ENCODE data around the gene FADS1. TPM values are rescaled to one million over a fixed set of nuclear protein-coding genes. Genes with fewer than 3 reads are reported as not detected.

FADS1 gene
- total and polyA plus RNA-seq, 7 experiments from 2014 or later: 0.62 to 52.1 (median 2.6) TPM; not detected in 1

- Histone ChIP-seq H3K4me1 (ENCODE audit: control insufficient read depth in 2 of 2, insufficient read depth in 2 of 2, low read length in 2 of 2) (peaks cover 11 to 13% of the 10 kb centered on the region in 2 donors), H3K9me3 (ENCODE audit: control insufficient read depth in 2 of 3, low read length in 3 of 3) (no peaks in the 10 kb centered on the region), H3K27ac (ENCODE audit: low read depth, low read length) (no peak overlapping the region), H3K27me3 (ENCODE audit: control insufficient read depth in 2 of 2, insufficient read depth in 2 of 2, low read length in 2 of 2) (no peaks in the 10 kb centered on the region), H3K36me3 (ENCODE audit: control insufficient read depth in 2 of 3, insufficient read depth in 3 of 3, low read length in 3 of 3) (no peaks in the 10 kb centered on the region), H3K4me3 (ENCODE audit: low read length) (no peak overlapping the region)
- Mint-ChIP-seq H3K4me3 (no peak overlapping the region), H3K27ac (peak overlapping the region in 3 of 9 donors; percentile 51 to 79 (median 72)), H3K9me3 (peaks cover 0 to 3% (median 0%) of the 10 kb centered on the region in 11 donors), H3K36me3 (peaks cover 0 to 36% (median 0%) of the 10 kb centered on the region in 5 donors), H3K4me1 (peaks cover 7 to 42% (median 26%) of the 10 kb centered on the region in 7 donors), H3K27me3 (peaks cover 0 to 10% (median 0%) of the 10 kb centered on the region in 5 donors)
- ATAC-seq (no peak), DNase-seq (no peak)
- ChIA-PET CTCF (no interaction called here), POLR2A (no interaction called here)
- intact Hi-C loops (cut with micrococcal nuclease): no loop called here
Observed at GRCh38 chr11:61838501-61838900, 21.7 kb upstream of the FADS1 start.

- H3K27ac Mint-ChIP-seq: peak overlapping the region in 1 of 9 donors; percentile 42
- peaks cover 10 to 51% (median 31%) of the 10 kb centered on the region in 7 donors for H3K4me1 Mint-ChIP-seq
- H3K36me3 ChIP-seq (ENCODE audit: control insufficient read depth in 2 of 3, insufficient read depth in 3 of 3, low read length in 3 of 3): no peaks in the 10 kb centered on the region
- intact Hi-C loops (cut with micrococcal nuclease): no loop called here
- POLR2A ChIA-PET: no interaction called here
- ATAC-seq (no peak), DNase-seq (no peak)
- H3K9me3 Mint-ChIP-seq: peaks cover 0 to 5% (median 0%) of the 10 kb centered on the region in 11 donors
- H3K27me3 Mint-ChIP-seq: peaks cover 0 to 18% (median 3%) of the 10 kb centered on the region in 5 donors
- no peak overlapping the region for H3K4me3 ChIP-seq (ENCODE audit: low read length)
- no peaks in the 10 kb centered on the region for H3K9me3 ChIP-seq (ENCODE audit: control insufficient read depth in 2 of 3, low read length in 3 of 3)
- H3K4me1 ChIP-seq (ENCODE audit: control insufficient read depth in 2 of 2, insufficient read depth in 2 of 2, low read length in 2 of 2): peaks cover 11 to 13% of the 10 kb centered on the region in 2 donors
- H3K27me3 ChIP-seq (ENCODE audit: control insufficient read depth in 2 of 2, insufficient read depth in 2 of 2, low read length in 2 of 2): no peaks in the 10 kb centered on the region
- no peak overlapping the region for H3K4me3 Mint-ChIP-seq
- CTCF ChIA-PET: no interaction called here
- no peak overlapping the region for H3K27ac ChIP-seq (ENCODE audit: low read depth, low read length)
- H3K36me3 Mint-ChIP-seq: peaks cover 0 to 35% (median 0%) of the 10 kb centered on the region in 5 donors
Observed at GRCh38 chr11:61837411-61838005, 20.7 kb upstream of the FADS1 start.

GRCh38 chr11:61836193-61836592, 19.4 kb upstream of the FADS1 start:
- ATAC-seq (no peak), DNase-seq (no peak)
- Histone ChIP-seq H3K9me3 (ENCODE audit: control insufficient read depth in 2 of 3, low read length in 3 of 3) (no peaks in the 10 kb centered on the region), H3K27ac (ENCODE audit: low read depth, low read length) (no peak overlapping the region), H3K27me3 (ENCODE audit: control insufficient read depth in 2 of 2, insufficient read depth in 2 of 2, low read length in 2 of 2) (no peaks in the 10 kb centered on the region), H3K36me3 (ENCODE audit: control insufficient read depth in 2 of 3, insufficient read depth in 3 of 3, low read length in 3 of 3) (no peaks in the 10 kb centered on the region), H3K4me1 (ENCODE audit: control insufficient read depth in 2 of 2, insufficient read depth in 2 of 2, low read length in 2 of 2) (peaks cover 11 to 13% of the 10 kb centered on the region in 2 donors), H3K4me3 (ENCODE audit: low read length) (no peak overlapping the region)
- peak overlapping the region in 3 of 9 donors; percentile 28 to 98 (median 70) for H3K27ac Mint-ChIP-seq
- peaks cover 0 to 27% (median 12%) of the 10 kb centered on the region in 5 donors for H3K27me3 Mint-ChIP-seq
- H3K36me3 Mint-ChIP-seq: peaks cover 0 to 32% (median 3%) of the 10 kb centered on the region in 5 donors
- intact Hi-C loops (cut with micrococcal nuclease): no loop called here
- H3K4me1 Mint-ChIP-seq: peaks cover 16 to 59% (median 33%) of the 10 kb centered on the region in 7 donors
- ChIA-PET POLR2A (no interaction called here), CTCF (no interaction called here)
- H3K9me3 Mint-ChIP-seq: peaks cover 0 to 5% (median 0%) of the 10 kb centered on the region in 11 donors
- peak overlapping the region in 2 of 10 donors; percentile 19 to 67 for H3K4me3 Mint-ChIP-seq

- DNase-seq (peak in 8 of 9 donors; percentile 17 to 71 (median 37)), ATAC-seq (peak; percentile 92)
- Mint-ChIP-seq H3K4me3 (peak overlapping the region in 8 of 10 donors; percentile 4 to 84 (median 48)), H3K9me3 (peaks cover 0 to 5% (median 0%) of the 10 kb centered on the region in 11 donors), H3K36me3 (peaks cover 0 to 24% (median 3%) of the 10 kb centered on the region in 5 donors), H3K27me3 (peaks cover 0 to 41% (median 24%) of the 10 kb centered on the region in 5 donors), H3K4me1 (peaks cover 22 to 69% (median 38%) of the 10 kb centered on the region in 7 donors), H3K27ac (peak overlapping the region in 8 of 9 donors; percentile 32 to 98 (median 78))
- POLR2A ChIA-PET: interaction anchor here (0.5 to 1.2 kb wide), 3 partner anchors 19 to 105 kb away, joined by 3 to 5 read pairs (median 3); no protein-coding TSS in a partner anchor
- Histone ChIP-seq H3K9me3 (ENCODE audit: control insufficient read depth in 2 of 3, low read length in 3 of 3) (no peaks in the 10 kb centered on the region), H3K36me3 (ENCODE audit: control insufficient read depth in 2 of 3, insufficient read depth in 3 of 3, low read length in 3 of 3) (no peaks in the 10 kb centered on the region), H3K27me3 (ENCODE audit: control insufficient read depth in 2 of 2, insufficient read depth in 2 of 2, low read length in 2 of 2) (no peaks in the 10 kb centered on the region), H3K4me1 (ENCODE audit: control insufficient read depth in 2 of 2, insufficient read depth in 2 of 2, low read length in 2 of 2) (peaks cover 11 to 14% of the 10 kb centered on the region in 2 donors), H3K4me3 (ENCODE audit: low read length) (no peak overlapping the region), H3K27ac (ENCODE audit: low read depth, low read length) (peak overlapping the region; percentile 39)
- intact Hi-C loops (cut with micrococcal nuclease): loop anchor here in 1 of 2 donors (1.0 to 5.0 kb wide), 2 partner anchors 42 to 288 kb away; partner anchors contain the start of genes FEN1, INCENP and TMEM258
- CTCF ChIA-PET: no interaction called here
Observed at GRCh38 chr11:61834278-61835048, 17.7 kb upstream of the FADS1 start.

GRCh38 chr11:61833926-61834277, 17.1 kb upstream of the FADS1 start:
- peaks cover 26 to 72% (median 41%) of the 10 kb centered on the region in 7 donors for H3K4me1 Mint-ChIP-seq
- CTCF ChIA-PET: no interaction called here
- H3K4me3 Mint-ChIP-seq: peak overlapping the region in 9 of 10 donors; percentile 16 to 84 (median 52)
- peaks cover 0 to 41% (median 27%) of the 10 kb centered on the region in 5 donors for H3K27me3 Mint-ChIP-seq
- intact Hi-C loops (cut with micrococcal nuclease): loop anchor here in 1 of 2 donors (1.0 to 5.0 kb wide), 2 partner anchors 42 to 288 kb away; partner anchors contain the start of genes FEN1, INCENP and TMEM258
- Histone ChIP-seq H3K27me3 (ENCODE audit: control insufficient read depth in 2 of 2, insufficient read depth in 2 of 2, low read length in 2 of 2) (no peaks in the 10 kb centered on the region), H3K27ac (ENCODE audit: low read depth, low read length) (peak overlapping the region; percentile 30), H3K4me3 (ENCODE audit: low read length) (no peak overlapping the region), H3K9me3 (ENCODE audit: control insufficient read depth in 2 of 3, low read length in 3 of 3) (no peaks in the 10 kb centered on the region), H3K36me3 (ENCODE audit: control insufficient read depth in 2 of 3, insufficient read depth in 3 of 3, low read length in 3 of 3) (no peaks in the 10 kb centered on the region), H3K4me1 (ENCODE audit: control insufficient read depth in 2 of 2, insufficient read depth in 2 of 2, low read length in 2 of 2) (peaks cover 15 to 20% of the 10 kb centered on the region in 2 donors)
- peaks cover 0 to 21% (median 3%) of the 10 kb centered on the region in 5 donors for H3K36me3 Mint-ChIP-seq
- POLR2A ChIA-PET: interaction anchor here (0.5 to 1.2 kb wide), 3 partner anchors 18 to 106 kb away, joined by 3 to 5 read pairs (median 3); no protein-coding TSS in a partner anchor
- peak overlapping the region in 8 of 9 donors; percentile 27 to 98 (median 80) for H3K27ac Mint-ChIP-seq
- DNase-seq (no peak), ATAC-seq (no peak)
- H3K9me3 Mint-ChIP-seq: peaks cover 0 to 5% (median 0%) of the 10 kb centered on the region in 11 donors

- Mint-ChIP-seq H3K27me3 (peaks cover 0 to 41% (median 29%) of the 10 kb centered on the region in 5 donors), H3K4me3 (peak overlapping the region in 8 of 10 donors; percentile 16 to 84 (median 54)), H3K9me3 (peaks cover 0 to 5% (median 0%) of the 10 kb centered on the region in 11 donors), H3K27ac (peak overlapping the region; percentile 27 to 98 (median 79)), H3K36me3 (peaks cover 0 to 17% (median 3%) of the 10 kb centered on the region in 5 donors), H3K4me1 (peaks cover 30 to 72% (median 41%) of the 10 kb centered on the region in 7 donors)
- DNase-seq (peak in 4 of 9 donors; percentile 20 to 60 (median 26)), ATAC-seq (peak; percentile 53)
- Histone ChIP-seq H3K4me1 (ENCODE audit: control insufficient read depth in 2 of 2, insufficient read depth in 2 of 2, low read length in 2 of 2) (peaks cover 16 to 22% of the 10 kb centered on the region in 2 donors), H3K27me3 (ENCODE audit: control insufficient read depth in 2 of 2, insufficient read depth in 2 of 2, low read length in 2 of 2) (no peaks in the 10 kb centered on the region), H3K27ac (ENCODE audit: low read depth, low read length) (peak overlapping the region; percentile 30), H3K9me3 (ENCODE audit: control insufficient read depth in 2 of 3, low read length in 3 of 3) (no peaks in the 10 kb centered on the region), H3K4me3 (ENCODE audit: low read length) (no peak overlapping the region), H3K36me3 (ENCODE audit: control insufficient read depth in 2 of 3, insufficient read depth in 3 of 3, low read length in 3 of 3) (no peaks in the 10 kb centered on the region)
- ChIA-PET POLR2A (interaction anchor here (1.1 to 1.2 kb wide), 2 partner anchors 18 to 42 kb away, joined by 3 to 5 read pairs; no protein-coding TSS in a partner anchor), CTCF (no interaction called here)
- intact Hi-C loops (cut with micrococcal nuclease): loop anchor here in 1 of 2 donors (5.0 kb wide), 1 partner anchor 289 kb away; the partner anchor contains the start of gene INCENP
Observed at GRCh38 chr11:61833471-61833870, 16.7 kb upstream of the FADS1 start.

All from naive thymus-derived CD4-positive, alpha-beta T cell (primary cell).